ENCODE measurements around the gene WT1.

Gene WT1

GRCh38 chr11:32430568-32431381 is 4.6 kb downstream of the WT1 start:
- Histone ChIP-seq H3K4me1 (ENCODE audit: control insufficient read depth, insufficient read depth, low read length) (peaks cover 14% of the 10 kb centered on the region), H3K4me3 (ENCODE audit: low read length in 2 of 2) (no peak overlapping the region), H3K36me3 (ENCODE audit: control insufficient read depth in 2 of 2, insufficient read depth in 2 of 2, low read length in 2 of 2) (no peaks in the 10 kb centered on the region), H3K9me3 (ENCODE audit: control insufficient read depth in 2 of 2, low read length in 2 of 2) (no peaks in the 10 kb centered on the region), H3K27ac (ENCODE audit: low read length) (no peak overlapping the region), H3K27me3 (ENCODE audit: control insufficient read depth in 1 of 2, insufficient read depth in 2 of 2, low read length in 2 of 2) (peaks cover 70 to 92% of the 10 kb centered on the region in 2 donors), H3K9ac (ENCODE audit: low read length in 2 of 2) (no peak overlapping the region)

- Histone ChIP-seq H3K4me3 (ENCODE audit: low read length in 2 of 2) (no peak overlapping the region), H3K9me3 (ENCODE audit: control insufficient read depth in 2 of 2, low read length in 2 of 2) (no peaks in the 10 kb centered on the region), H3K36me3 (ENCODE audit: control insufficient read depth in 2 of 2, insufficient read depth in 2 of 2, low read length in 2 of 2) (no peaks in the 10 kb centered on the region), H3K27me3 (ENCODE audit: control insufficient read depth in 1 of 2, insufficient read depth in 2 of 2, low read length in 2 of 2) (peaks cover 66 to 85% of the 10 kb centered on the region in 2 donors), H3K9ac (ENCODE audit: low read length in 2 of 2) (no peak overlapping the region), H3K27ac (ENCODE audit: low read length) (no peak overlapping the region), H3K4me1 (ENCODE audit: control insufficient read depth, insufficient read depth, low read length) (peaks cover 4% of the 10 kb centered on the region)
Measured at GRCh38 chr11:32429477-32429876, 5.9 kb downstream of the WT1 start.

- Histone ChIP-seq H3K4me3 (ENCODE audit: low read length in 2 of 2) (no peak overlapping the region), H3K27me3 (ENCODE audit: control insufficient read depth in 1 of 2, insufficient read depth in 2 of 2, low read length in 2 of 2) (peaks cover 62 to 84% of the 10 kb centered on the region in 2 donors), H3K9me3 (ENCODE audit: control insufficient read depth in 2 of 2, low read length in 2 of 2) (no peaks in the 10 kb centered on the region), H3K9ac (ENCODE audit: low read length in 2 of 2) (no peak overlapping the region), H3K4me1 (ENCODE audit: control insufficient read depth, insufficient read depth, low read length) (peaks cover 2% of the 10 kb centered on the region), H3K36me3 (ENCODE audit: control insufficient read depth in 2 of 2, insufficient read depth in 2 of 2, low read length in 2 of 2) (no peaks in the 10 kb centered on the region), H3K27ac (ENCODE audit: low read length) (no peak overlapping the region)
Measured at GRCh38 chr11:32428665-32429303, 6.6 kb downstream of the WT1 start.

GRCh38 chr11:32427935-32428664 is 7.2 kb downstream of the WT1 start:
- H3K9ac ChIP-seq (ENCODE audit: low read length in 2 of 2) = no peak overlapping the region
- peaks cover 62 to 80% of the 10 kb centered on the region in 2 donors for H3K27me3 ChIP-seq (ENCODE audit: control insufficient read depth in 1 of 2, insufficient read depth in 2 of 2, low read length in 2 of 2)
- H3K4me3 ChIP-seq (ENCODE audit: low read length in 2 of 2) = no peak overlapping the region
- no peaks in the 10 kb centered on the region for H3K36me3 ChIP-seq (ENCODE audit: control insufficient read depth in 2 of 2, insufficient read depth in 2 of 2, low read length in 2 of 2)
- no peaks in the 10 kb centered on the region for H3K4me1 ChIP-seq (ENCODE audit: control insufficient read depth, insufficient read depth, low read length)
- no peak overlapping the region for H3K27ac ChIP-seq (ENCODE audit: low read length)
- H3K9me3 ChIP-seq (ENCODE audit: control insufficient read depth in 2 of 2, low read length in 2 of 2) = no peaks in the 10 kb centered on the region

GRCh38 chr11:32427616-32427934 is 7.8 kb downstream of the WT1 start:
- Histone ChIP-seq H3K9ac (ENCODE audit: low read length in 2 of 2) (no peak overlapping the region), H3K27me3 (ENCODE audit: control insufficient read depth in 1 of 2, insufficient read depth in 2 of 2, low read length in 2 of 2) (peaks cover 59 to 76% of the 10 kb centered on the region in 2 donors), H3K4me3 (ENCODE audit: low read length in 2 of 2) (no peak overlapping the region), H3K9me3 (ENCODE audit: control insufficient read depth in 2 of 2, low read length in 2 of 2) (no peaks in the 10 kb centered on the region), H3K4me1 (ENCODE audit: control insufficient read depth, insufficient read depth, low read length) (no peaks in the 10 kb centered on the region), H3K27ac (ENCODE audit: low read length) (no peak overlapping the region), H3K36me3 (ENCODE audit: control insufficient read depth in 2 of 2, insufficient read depth in 2 of 2, low read length in 2 of 2) (no peaks in the 10 kb centered on the region)

- H3K36me3 ChIP-seq (ENCODE audit: control insufficient read depth in 2 of 2, insufficient read depth in 2 of 2, low read length in 2 of 2) = no peaks in the 10 kb centered on the region
- H3K9ac ChIP-seq (ENCODE audit: low read length in 2 of 2) = no peak overlapping the region
- H3K27me3 ChIP-seq (ENCODE audit: control insufficient read depth in 1 of 2, insufficient read depth in 2 of 2, low read length in 2 of 2) = peaks cover 55 to 70% of the 10 kb centered on the region in 2 donors
- no peaks in the 10 kb centered on the region for H3K4me1 ChIP-seq (ENCODE audit: control insufficient read depth, insufficient read depth, low read length)
- H3K9me3 ChIP-seq (ENCODE audit: control insufficient read depth in 2 of 2, low read length in 2 of 2) = no peaks in the 10 kb centered on the region
- no peak overlapping the region for H3K27ac ChIP-seq (ENCODE audit: low read length)
- no peak overlapping the region for H3K4me3 ChIP-seq (ENCODE audit: low read length in 2 of 2)
Measured at GRCh38 chr11:32426819-32427615, 8.3 kb downstream of the WT1 start.

GRCh38 chr11:32426192-32426591 is 9.1 kb downstream of the WT1 start:
- no peaks in the 10 kb centered on the region for H3K4me1 ChIP-seq (ENCODE audit: control insufficient read depth, insufficient read depth, low read length)
- H3K9me3 ChIP-seq (ENCODE audit: control insufficient read depth in 2 of 2, low read length in 2 of 2) = no peaks in the 10 kb centered on the region
- no peak overlapping the region for H3K9ac ChIP-seq (ENCODE audit: low read length in 2 of 2)
- no peaks in the 10 kb centered on the region for H3K36me3 ChIP-seq (ENCODE audit: control insufficient read depth in 2 of 2, insufficient read depth in 2 of 2, low read length in 2 of 2)
- no peak overlapping the region for H3K27ac ChIP-seq (ENCODE audit: low read length)
- peaks cover 52 to 67% of the 10 kb centered on the region in 2 donors for H3K27me3 ChIP-seq (ENCODE audit: control insufficient read depth in 1 of 2, insufficient read depth in 2 of 2, low read length in 2 of 2)
- no peak overlapping the region for H3K4me3 ChIP-seq (ENCODE audit: low read length in 2 of 2)

GRCh38 chr11:32425761-32426160 is 9.6 kb downstream of the WT1 start:
- Histone ChIP-seq H3K27ac (ENCODE audit: low read length) (no peak overlapping the region), H3K9ac (ENCODE audit: low read length in 2 of 2) (no peak overlapping the region), H3K36me3 (ENCODE audit: control insufficient read depth in 2 of 2, insufficient read depth in 2 of 2, low read length in 2 of 2) (no peaks in the 10 kb centered on the region), H3K4me1 (ENCODE audit: control insufficient read depth, insufficient read depth, low read length) (no peaks in the 10 kb centered on the region), H3K9me3 (ENCODE audit: control insufficient read depth in 2 of 2, low read length in 2 of 2) (no peaks in the 10 kb centered on the region), H3K4me3 (ENCODE audit: low read length in 2 of 2) (no peak overlapping the region), H3K27me3 (ENCODE audit: control insufficient read depth in 1 of 2, insufficient read depth in 2 of 2, low read length in 2 of 2) (peaks cover 51 to 63% of the 10 kb centered on the region in 2 donors)

GRCh38 chr11:32422545-32422944 is 12.8 kb downstream of the WT1 start:
- Histone ChIP-seq H3K27me3 (ENCODE audit: control insufficient read depth in 1 of 2, insufficient read depth in 2 of 2, low read length in 2 of 2) (peaks cover 28 to 41% of the 10 kb centered on the region in 2 donors), H3K27ac (ENCODE audit: low read length) (no peak overlapping the region), H3K9ac (ENCODE audit: low read length in 2 of 2) (no peak overlapping the region), H3K4me1 (ENCODE audit: control insufficient read depth, insufficient read depth, low read length) (no peaks in the 10 kb centered on the region), H3K9me3 (ENCODE audit: control insufficient read depth in 2 of 2, low read length in 2 of 2) (no peaks in the 10 kb centered on the region), H3K36me3 (ENCODE audit: control insufficient read depth in 2 of 2, insufficient read depth in 2 of 2, low read length in 2 of 2) (no peaks in the 10 kb centered on the region), H3K4me3 (ENCODE audit: low read length in 2 of 2) (no peak overlapping the region)

GRCh38 chr11:32421992-32422391 is 13.3 kb downstream of the WT1 start:
- Histone ChIP-seq H3K9me3 (ENCODE audit: control insufficient read depth in 2 of 2, low read length in 2 of 2) (no peaks in the 10 kb centered on the region), H3K27ac (ENCODE audit: low read length) (no peak overlapping the region), H3K9ac (ENCODE audit: low read length in 2 of 2) (no peak overlapping the region), H3K4me3 (ENCODE audit: low read length in 2 of 2) (no peak overlapping the region), H3K4me1 (ENCODE audit: control insufficient read depth, insufficient read depth, low read length) (no peaks in the 10 kb centered on the region), H3K27me3 (ENCODE audit: control insufficient read depth in 1 of 2, insufficient read depth in 2 of 2, low read length in 2 of 2) (peaks cover 27 to 35% of the 10 kb centered on the region in 2 donors), H3K36me3 (ENCODE audit: control insufficient read depth in 2 of 2, insufficient read depth in 2 of 2, low read length in 2 of 2) (no peaks in the 10 kb centered on the region)
